ENCODE measurements around the gene ZDHHC1. TPM values are rescaled to one million over a fixed set of nuclear protein-coding genes. Genes with fewer than 3 reads are reported as not detected.

Gene ZDHHC1
- total and polyA plus RNA-seq, 2 donors (not counting 3 experiments of a cell fraction or from before 2014, with no cell fraction given), result 11.4 to 14.4 TPM

DNA sequence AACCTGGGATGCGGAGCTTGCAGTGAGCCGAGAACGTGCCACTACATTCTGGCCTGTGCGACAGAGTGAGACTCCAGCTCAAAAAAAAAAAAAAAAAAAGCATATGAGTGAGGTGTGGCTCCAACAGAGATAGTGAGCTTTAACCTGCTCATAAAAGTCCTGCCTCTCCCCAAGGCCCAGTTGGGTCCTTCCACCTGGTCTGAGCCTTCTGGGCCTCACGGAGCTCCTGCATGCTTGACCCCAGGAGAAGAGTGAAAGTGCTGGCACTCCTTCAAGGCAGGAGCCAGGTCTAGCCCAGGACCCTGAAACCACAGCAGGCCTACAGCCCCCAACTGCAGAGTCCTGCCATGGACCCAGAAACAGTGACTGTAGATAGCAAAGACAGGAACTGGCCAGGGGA lies 32.3 kb upstream of the ZDHHC1 start:
- Histone ChIP-seq H3K4me2 (ENCODE audit: insufficient read depth, low read length) (no peak overlapping the region), H4K20me1 (replicated peaks; ENCODE audit: control insufficient read depth, extremely low read depth, insufficient read depth, low read length) (no peaks in the 10 kb centered on the region), H2AFZ (ENCODE audit: low read depth, low read length) (no peak overlapping the region), H3K9me3 (replicated peaks; ENCODE audit: control insufficient read depth, insufficient read depth, low read length) (no peaks in the 10 kb centered on the region), H3K27ac (ENCODE audit: insufficient read depth, low read depth, low read length) (no peak overlapping the region), H3K4me3 (replicated peaks in 1 of 3; ENCODE audit: insufficient read depth in 1 of 3, low read depth in 1 of 3, low read length in 3 of 3) (no peak overlapping the region), H3K9ac (replicated peaks; ENCODE audit: extremely low read depth, insufficient read depth, low read length) (no peak overlapping the region), H3K27me3 (ENCODE audit: control insufficient read depth in 2 of 2, insufficient read depth in 2 of 2, low read length in 2 of 2) (no peaks in the 10 kb centered on the region), H3K9me1 (replicated peaks; ENCODE audit: control insufficient read depth, extremely low read depth, insufficient read depth, low read length) (no peaks in the 10 kb centered on the region), H3K79me2 (ENCODE audit: control insufficient read depth, insufficient read depth, low read length) (no peaks in the 10 kb centered on the region), H3K36me3 (ENCODE audit: control insufficient read depth in 2 of 2, extremely low read depth in 1 of 2, insufficient read depth in 2 of 2, low read length in 2 of 2) (peaks cover 0 to 33% of the 10 kb centered on the region in 2 experiments), H3K4me1 (ENCODE audit: control insufficient read depth, extremely low read depth, insufficient read depth, low read length) (no peaks in the 10 kb centered on the region)
- FAIRE-seq (no peak), DNase-seq (ENCODE audit: low read depth, low spot score) (no peak)
- BruUV-seq (replicated peaks), result no TSS peak
- CTCF ChIA-PET, result interaction anchor here (1.1 to 5.8 kb wide), 6 partner anchors 10 to 188 kb away, joined by 3 to 57 read pairs (median 7); partner anchors contain the start of gene TPPP3
- dilution Hi-C loops (cut with MboI; ENCODE audit: extremely low pct_ligation_motif_present, low sequenced_read_pairs), result no loop called here
- intact Hi-C loops (cut with micrococcal nuclease), result loop anchor here (5.0 kb wide), 1 partner anchor 76 kb away; no protein-coding TSS in a partner anchor
- no peak for TF ChIP-seq EZH2 (IDR thresholded peaks at IDR 0.05; ENCODE audit: borderline replicate concordance, low read depth, low read length, severe bottlenecking)
- TF ChIP-seq POLR2A (IDR thresholded peaks at IDR 0.05; ENCODE audit: low read depth, low read length), result no peak
- TF ChIP-seq POLR2AphosphoS5 (IDR thresholded peaks at IDR 0.05; ENCODE audit: insufficient read depth, low read depth, low read length), result no peak
- TF ChIP-seq, protein P1, sequence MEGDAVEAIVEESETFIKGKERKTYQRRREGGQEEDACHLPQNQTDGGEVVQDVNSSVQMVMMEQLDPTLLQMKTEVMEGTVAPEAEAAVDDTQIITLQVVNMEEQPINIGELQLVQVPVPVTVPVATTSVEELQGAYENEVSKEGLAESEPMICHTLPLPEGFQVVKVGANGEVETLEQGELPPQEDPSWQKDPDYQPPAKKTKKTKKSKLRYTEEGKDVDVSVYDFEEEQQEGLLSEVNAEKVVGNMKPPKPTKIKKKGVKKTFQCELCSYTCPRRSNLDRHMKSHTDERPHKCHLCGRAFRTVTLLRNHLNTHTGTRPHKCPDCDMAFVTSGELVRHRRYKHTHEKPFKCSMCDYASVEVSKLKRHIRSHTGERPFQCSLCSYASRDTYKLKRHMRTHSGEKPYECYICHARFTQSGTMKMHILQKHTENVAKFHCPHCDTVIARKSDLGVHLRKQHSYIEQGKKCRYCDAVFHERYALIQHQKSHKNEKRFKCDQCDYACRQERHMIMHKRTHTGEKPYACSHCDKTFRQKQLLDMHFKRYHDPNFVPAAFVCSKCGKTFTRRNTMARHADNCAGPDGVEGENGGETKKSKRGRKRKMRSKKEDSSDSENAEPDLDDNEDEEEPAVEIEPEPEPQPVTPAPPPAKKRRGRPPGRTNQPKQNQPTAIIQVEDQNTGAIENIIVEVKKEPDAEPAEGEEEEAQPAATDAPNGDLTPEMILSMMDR (IDR thresholded peaks at IDR 0.05; ENCODE audit: extremely low read depth in 1 of 2, insufficient read depth in 1 of 2, low read depth in 1 of 2, low read length in 2 of 2), result no peak
- TF ChIP-seq MYC (IDR thresholded peaks at IDR 0.05; ENCODE audit: low read depth, low read length), result no peak
- no peak for TF ChIP-seq JUN (IDR thresholded peaks at IDR 0.05; ENCODE audit: borderline replicate concordance, insufficient read depth, insufficient read length, low read depth)
- no peak for TF ChIP-seq GATA2 (IDR thresholded peaks at IDR 0.05; ENCODE audit: insufficient read depth, insufficient read length, low read depth, low read length)
- TF ChIP-seq, protein P2, sequence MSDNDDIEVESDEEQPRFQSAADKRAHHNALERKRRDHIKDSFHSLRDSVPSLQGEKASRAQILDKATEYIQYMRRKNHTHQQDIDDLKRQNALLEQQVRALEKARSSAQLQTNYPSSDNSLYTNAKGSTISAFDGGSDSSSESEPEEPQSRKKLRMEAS (IDR thresholded peaks at IDR 0.05; ENCODE audit: insufficient read depth, insufficient read length), result no peak
- TF ChIP-seq FOS (IDR thresholded peaks at IDR 0.05; ENCODE audit: borderline replicate concordance, insufficient read depth, low read length), result no peak
- POLR2A ChIA-PET, result interaction anchor here (0.6 kb wide), 1 partner anchor 8 kb away, joined by 3 read pairs; no protein-coding TSS in a partner anchor
